ENCODE data around the gene CTNNA2. TPM values are rescaled to one million over a fixed set of nuclear protein-coding genes. Genes with fewer than 3 reads are reported as not detected.

Gene CTNNA2
- total and polyA plus RNA-seq, 2 of the 8 experiments (the other 6 are each of a cell fraction or from before 2014, with no cell fraction given), result 3.9 to 9.0 TPM

DNA sequence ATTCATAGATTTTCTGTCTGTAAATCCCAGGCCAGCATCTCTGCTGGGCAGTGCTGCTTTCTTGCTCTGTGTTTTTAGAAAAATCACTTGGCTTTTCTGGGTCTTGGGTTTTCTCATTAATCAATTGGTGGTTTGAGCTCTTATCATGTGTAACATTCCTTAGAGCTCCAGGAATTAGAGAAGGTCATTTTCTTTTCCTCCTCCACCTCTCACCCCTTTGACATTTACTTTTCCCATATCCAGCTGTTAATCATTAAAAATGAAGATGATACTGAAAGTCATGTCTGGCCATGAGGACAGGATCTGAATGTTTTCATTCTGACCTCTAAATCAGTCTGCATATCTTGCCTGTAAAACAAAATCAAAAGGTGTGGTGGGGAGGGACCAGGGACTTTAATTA lies 680.7 kb downstream of the CTNNA2 start:
- Histone ChIP-seq H3K27me3 (replicated peaks in 1 of 4; ENCODE audit: control insufficient read depth in 3 of 4, extremely low read depth in 1 of 4, insufficient read depth in 3 of 4, low read length in 3 of 4) (no peaks in the 10 kb centered on the region), H2BK20ac (ENCODE audit: low read length) (no peak overlapping the region), H2BK12ac (ENCODE audit: low read depth, low read length) (no peak overlapping the region), H3K4me2 (ENCODE audit: insufficient read depth in 1 of 2, low read depth in 2 of 2, low read length in 2 of 2) (no peak overlapping the region), H3K23me2 (ENCODE audit: low read depth, low read length) (no peaks in the 10 kb centered on the region), H2BK5ac (ENCODE audit: low read depth, low read length) (no peak overlapping the region), H2AFZ (ENCODE audit: low read length) (no peak overlapping the region), H3K18ac (ENCODE audit: extremely low read depth, low read length) (no peak overlapping the region), H3K9me3 (ENCODE audit: insufficient read depth in 2 of 2, low read depth in 1 of 2, low read length in 1 of 2) (no peaks in the 10 kb centered on the region), H3K4me1 (replicated peaks in 1 of 4; ENCODE audit: control insufficient read depth in 3 of 4, insufficient read depth in 4 of 4, low read length in 3 of 4) (no peaks in the 10 kb centered on the region), H3K23ac (ENCODE audit: insufficient read length) (no peak overlapping the region), H3K14ac (ENCODE audit: insufficient read length) (no peak overlapping the region), H3K27ac (ENCODE audit: low read depth, low read length) (no peak overlapping the region), H3K56ac (replicated peaks; ENCODE audit: insufficient read length, low read depth, low read length) (no peak overlapping the region), H4K8ac (ENCODE audit: extremely low read depth, insufficient read depth, low read length) (no peak overlapping the region), H3K4ac (replicated peaks; ENCODE audit: insufficient read length, low read depth, low read length) (no peak overlapping the region), H2BK120ac (replicated peaks; ENCODE audit: low read depth, low read length) (no peak overlapping the region), H3K4me3 (ENCODE audit: extremely low read depth in 1 of 4, insufficient read depth in 2 of 4, low read depth in 3 of 4, low read length in 4 of 4) (no peak overlapping the region), H3K36me3 (ENCODE audit: control insufficient read depth in 2 of 4, insufficient read depth in 4 of 4, low read length in 3 of 4) (no peaks in the 10 kb centered on the region), H3K79me2 (ENCODE audit: control insufficient read depth in 1 of 2, insufficient read depth in 2 of 2, low read length in 2 of 2) (no peaks in the 10 kb centered on the region), H2BK15ac (ENCODE audit: low read length) (no peak overlapping the region), H2AK5ac (ENCODE audit: low read depth, low read length) (no peak overlapping the region), H4K5ac (ENCODE audit: insufficient read length, low read depth, low read length) (no peak overlapping the region), H3K9ac (replicated peaks in 1 of 4; ENCODE audit: extremely low read depth in 1 of 4, low read depth in 3 of 4, low read length in 3 of 4) (no peak overlapping the region), H4K20me1 (replicated peaks in 1 of 2; ENCODE audit: control insufficient read depth in 1 of 2, insufficient read depth in 2 of 2, low read length in 2 of 2) (no peaks in the 10 kb centered on the region), H3K79me1 (ENCODE audit: low read depth, low read length) (no peaks in the 10 kb centered on the region), H4K91ac (replicated peaks; ENCODE audit: insufficient read length, low read length) (no peak overlapping the region)
- ChIA-PET POLR2A (ENCODE audit: partially characterized antibody) (no interaction called here), CTCF (ENCODE audit: partially characterized antibody) (interaction anchor here (1.1 to 1.2 kb wide), 2 partner anchors 45 to 62 kb away, joined by 3 to 4 read pairs; no protein-coding TSS in a partner anchor)
- FAIRE-seq (no peak), DNase-seq (ENCODE audit: low read depth in 1 of 2, low spot score in 2 of 2) (no peak)
- no peak for TF ChIP-seq NANOG (IDR thresholded peaks at IDR 0.05; ENCODE audit: insufficient read depth, low read depth, low read length, poor library complexity, severe bottlenecking)
- no peak for TF ChIP-seq EP300 (IDR thresholded peaks at IDR 0.05; ENCODE audit: borderline replicate concordance in 1 of 2, low read depth in 2 of 2, low read length in 2 of 2)
- TF ChIP-seq CTBP2 (IDR thresholded peaks at IDR 0.05; ENCODE audit: borderline replicate concordance, insufficient read depth, insufficient read length, low read length), result no peak
- TF ChIP-seq KDM4A (IDR thresholded peaks at IDR 0.05; ENCODE audit: low read depth, low read length, severe bottlenecking), result no peak
- no peak for TF ChIP-seq NRF1 (IDR thresholded peaks at IDR 0.05; ENCODE audit: low read depth, low read length)
- TF ChIP-seq SIX5 (IDR thresholded peaks at IDR 0.05; ENCODE audit: low read depth, low read length), result no peak
- TF ChIP-seq YY1 (IDR thresholded peaks at IDR 0.05; ENCODE audit: low read depth, low read length), result no peak
- TF ChIP-seq CHD1 (IDR thresholded peaks at IDR 0.05; ENCODE audit: low read depth, low read length), result no peak
- no peak for TF ChIP-seq CHD2 (IDR thresholded peaks at IDR 0.05; ENCODE audit: low read length)
- no peak for TF ChIP-seq POLR2A (IDR thresholded peaks at IDR 0.05; ENCODE audit: control extremely low read depth in 1 of 2, low read depth in 2 of 2, low read length in 2 of 2)
- no peak for TF ChIP-seq PHF8 (conservative IDR thresholded peaks at IDR 0.05; ENCODE audit: low read depth, low read length)

All from H1 (cell line).